GM21619 (cell line): ENCODE data around the gene KIAA1210.

ENCODE experiments used
- ATAC-seq: cut with Tn5 transposase; IDR thresholded peaks from one replicate; pipeline ENCODE4 v1.9.1; 2021; ENCODE audit not compliant: unreplicated experiment

KIAA1210 gene

GRCh38 chrX:119127650-119128049, at the start of gene KIAA1210:
TSS of gene KIAA1210 (minus strand) at chrX:119127812. CDS start at chrX:119123642, 4,170 bp downstream.
- no peak for ATAC-seq

GRCh38 chrX:119177278-119177677, 49.7 kb upstream of the KIAA1210 start:
- ATAC-seq, result no peak

GRCh38 chrX:119174900-119175299, 47.3 kb upstream of the KIAA1210 start:
- ATAC-seq, result no peak

GRCh38 chrX:119168104-119168503, 40.5 kb upstream of the KIAA1210 start:
- ATAC-seq, result no peak

GRCh38 chrX:119158226-119158625, 30.6 kb upstream of the KIAA1210 start:
- ATAC-seq, result no peak

GRCh38 chrX:119156241-119156640, 28.6 kb upstream of the KIAA1210 start:
- ATAC-seq, result no peak

- ATAC-seq, result no peak
Observed at GRCh38 chrX:119155416-119156035, 27.9 kb upstream of the KIAA1210 start.

- no peak for ATAC-seq
Observed at GRCh38 chrX:119151051-119151380, 23.4 kb upstream of the KIAA1210 start.

- no peak for ATAC-seq
Observed at GRCh38 chrX:119150163-119151050, 22.8 kb upstream of the KIAA1210 start.

- ATAC-seq, result no peak
Observed at GRCh38 chrX:119147486-119147885, 19.9 kb upstream of the KIAA1210 start.

- ATAC-seq, result no peak
Observed at GRCh38 chrX:119145241-119145653, 17.6 kb upstream of the KIAA1210 start.

- no peak for ATAC-seq
Observed at GRCh38 chrX:119134466-119134865, 6.9 kb upstream of the KIAA1210 start.

GRCh38 chrX:119132961-119133360, 5.3 kb upstream of the KIAA1210 start:
- no peak for ATAC-seq

- no peak for ATAC-seq
Observed at GRCh38 chrX:119132316-119132715, 4.7 kb upstream of the KIAA1210 start.

- ATAC-seq, result no peak
Observed at GRCh38 chrX:119130911-119131310, 3.3 kb upstream of the KIAA1210 start.

GRCh38 chrX:119121341-119121740, 6.3 kb downstream of the KIAA1210 start:
- no peak for ATAC-seq

- peak; percentile 82 for ATAC-seq
Observed at GRCh38 chrX:119118780-119119395, 8.7 kb downstream of the KIAA1210 start.

- no peak for ATAC-seq
Observed at GRCh38 chrX:119107206-119107605, 20.4 kb downstream of the KIAA1210 start.

GRCh38 chrX:119105826-119106225, 21.8 kb downstream of the KIAA1210 start:
- no peak for ATAC-seq

- ATAC-seq, result no peak
Observed at GRCh38 chrX:119101168-119101567, 26.4 kb downstream of the KIAA1210 start.

- ATAC-seq, result no peak
Observed at GRCh38 chrX:119095936-119096335, 31.7 kb downstream of the KIAA1210 start.

- ATAC-seq, result no peak
Observed at GRCh38 chrX:119094819-119095218, 32.8 kb downstream of the KIAA1210 start.
